GM18909 (cell line): ENCODE measurements around the gene PAX5.
"Not testable (repeated sequence)": the region's sequence is repeated elsewhere in the genome, so short reads cannot be mapped to it uniquely, and the experiment has no call there.

ENCODE experiments used
- ATAC-seq: cut with Tn5 transposase; IDR thresholded peaks from one replicate; pipeline ENCODE4 v1.9.1; 2021; ENCODE audit warnings: mild to moderate bottlenecking; ENCODE audit not compliant: unreplicated experiment, poor library complexity

The PAX5 gene

GRCh38 chr9:36893184-36893583 is 140.9 kb downstream of the PAX5 start:
- no peak for ATAC-seq

DNA sequence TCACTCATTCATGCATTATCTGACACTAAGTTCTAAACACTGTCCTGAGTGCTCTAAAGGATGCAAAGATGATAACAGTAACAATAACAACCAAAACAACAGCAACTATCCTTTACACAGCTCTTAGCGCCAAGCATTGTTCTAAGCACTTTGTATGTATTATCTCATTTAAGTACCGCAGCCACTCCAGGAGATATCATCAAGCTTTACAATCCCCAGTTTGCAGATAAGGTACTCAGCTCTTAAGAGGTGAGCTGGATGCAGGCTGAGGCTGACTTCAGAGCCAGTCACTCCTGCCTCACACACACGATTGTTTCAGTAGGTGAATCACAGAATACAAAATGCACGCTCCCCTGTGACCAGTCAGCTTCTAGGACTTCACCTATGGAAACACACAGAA is 141.8 kb downstream of the PAX5 start:
- ATAC-seq = no peak

- no peak for ATAC-seq
Measured at GRCh38 chr9:36891341-36891811, 142.7 kb downstream of the PAX5 start.

- no peak for ATAC-seq
Measured at GRCh38 chr9:36889844-36890243, 144.2 kb downstream of the PAX5 start.

DNA sequence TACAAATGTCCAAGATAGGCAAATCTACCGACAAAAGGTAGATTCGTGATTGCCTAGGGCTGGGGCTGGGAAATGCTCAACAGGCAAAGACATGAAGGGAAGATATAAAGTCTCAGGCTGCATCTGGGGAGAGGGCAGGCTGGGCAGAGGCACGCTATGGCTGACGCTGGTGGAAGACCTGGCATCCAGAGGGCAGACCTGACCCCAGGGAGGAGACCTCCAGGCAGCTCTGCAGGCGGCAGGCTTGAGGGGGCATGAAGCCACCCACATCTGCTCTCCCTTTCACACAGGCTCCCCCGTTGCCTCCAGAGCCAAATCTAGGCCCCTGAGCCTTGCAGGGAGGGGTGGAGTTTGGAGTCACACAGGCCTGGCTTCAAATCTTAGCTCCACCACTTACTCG is 145.5 kb downstream of the PAX5 start:
- no peak for ATAC-seq

GRCh38 chr9:36884721-36885120 is 149.3 kb downstream of the PAX5 start:
- no peak for ATAC-seq

- no peak for ATAC-seq
Measured at GRCh38 chr9:36882594-36882993, 151.5 kb downstream of the PAX5 start.

DNA sequence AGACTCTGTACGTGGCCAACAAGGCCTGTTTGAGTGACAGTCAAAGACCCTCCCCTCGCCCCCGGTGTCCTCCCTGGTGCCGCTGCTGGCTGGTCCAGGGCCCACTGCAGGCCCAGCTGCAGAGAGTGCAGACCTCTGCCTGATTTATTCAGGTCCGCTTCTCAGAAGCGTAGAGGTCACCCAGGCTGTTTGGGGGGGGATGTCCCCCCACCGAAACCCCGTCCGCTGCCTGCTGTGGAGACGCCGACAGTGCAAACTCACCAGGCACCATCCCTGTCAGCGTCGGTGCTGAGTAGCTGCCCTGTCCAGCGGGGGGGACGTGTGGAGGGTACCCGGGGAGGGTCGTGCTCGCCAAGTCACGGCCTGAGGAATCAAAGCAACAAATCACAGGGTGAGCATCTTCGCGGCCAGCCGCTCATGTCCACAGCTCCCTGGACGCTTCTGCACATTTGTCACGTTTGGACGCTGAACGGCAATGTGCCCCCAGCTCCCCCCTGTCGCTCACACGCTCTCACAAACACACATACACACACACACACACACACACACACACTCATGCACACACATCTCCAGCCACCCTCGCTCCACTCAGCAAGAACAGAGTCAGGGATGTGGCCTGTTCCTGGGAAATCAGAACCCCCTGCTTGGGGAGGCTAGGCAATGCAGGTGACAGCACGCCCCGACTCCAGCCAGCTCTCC is 152.2 kb downstream of the PAX5 start:
- ATAC-seq = no peak

DNA sequence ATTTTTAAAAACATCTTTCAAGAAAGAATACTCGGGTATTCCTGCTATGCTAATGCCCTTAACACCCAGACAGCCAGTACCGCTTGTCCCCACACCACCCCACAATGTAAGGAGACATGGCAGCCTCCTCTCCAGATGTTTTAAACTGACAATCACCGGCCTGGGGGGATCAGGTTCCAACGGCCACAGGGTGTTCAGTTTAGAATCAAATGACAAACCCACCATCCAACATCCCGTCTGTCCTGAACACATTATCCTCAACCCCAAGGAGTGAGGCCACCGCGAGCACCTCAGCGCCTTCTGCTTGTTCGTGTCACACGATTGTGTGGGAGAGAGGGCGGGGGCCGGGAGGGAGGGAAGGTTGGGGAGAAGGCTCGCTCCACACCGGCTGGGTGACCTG is 152.8 kb downstream of the PAX5 start:
- no peak for ATAC-seq

DNA sequence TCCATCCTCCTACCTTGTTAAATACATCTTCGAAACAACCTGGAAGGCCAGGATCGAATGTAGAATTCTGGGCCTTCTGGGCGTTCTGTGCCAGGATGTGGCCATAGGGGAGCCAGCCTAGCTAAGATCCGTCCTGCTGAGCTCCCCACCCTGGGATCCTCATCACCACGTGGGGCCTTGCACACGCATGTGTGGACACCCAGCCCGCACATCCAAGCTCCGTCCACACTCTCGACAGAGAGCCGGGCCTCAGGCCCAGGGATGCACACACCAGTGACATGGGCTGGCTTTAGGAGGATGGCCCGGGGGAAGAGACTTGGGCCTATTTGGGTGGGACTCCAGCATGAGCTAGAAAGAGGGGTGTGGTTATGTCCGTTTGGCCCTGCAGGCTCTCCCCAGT is 154.0 kb downstream of the PAX5 start:
- ATAC-seq = no peak

GRCh38 chr9:36878986-36879982 is 154.8 kb downstream of the PAX5 start:
- peak; percentile 71 for ATAC-seq

GRCh38 chr9:36877239-36877638 is 156.8 kb downstream of the PAX5 start:
- ATAC-seq = no peak

GRCh38 chr9:36876056-36876455 is 158.0 kb downstream of the PAX5 start:
- no peak for ATAC-seq

GRCh38 chr9:36874921-36875320 is 159.1 kb downstream of the PAX5 start:
- no peak for ATAC-seq

DNA sequence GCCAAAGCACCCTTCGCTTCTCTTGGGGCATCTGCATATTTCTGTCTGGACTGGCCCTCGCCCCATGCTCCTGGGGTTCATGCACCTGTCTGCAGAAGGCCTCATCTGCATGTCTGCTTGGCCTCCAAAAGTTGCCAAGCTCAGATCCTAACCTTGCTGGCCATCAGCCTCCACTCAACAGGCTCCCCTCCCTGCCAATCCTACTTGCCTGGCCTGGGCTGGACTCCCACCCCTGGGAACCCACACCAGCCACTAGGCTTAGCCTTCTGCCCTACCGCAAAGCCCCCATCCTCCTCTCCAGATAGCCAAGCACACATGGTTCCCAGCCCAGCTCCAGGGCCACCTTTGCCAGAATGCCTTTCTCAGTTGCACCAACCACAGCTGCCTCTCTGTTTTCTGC is 159.8 kb downstream of the PAX5 start:
- ATAC-seq = no peak

GRCh38 chr9:36873247-36873875 is 160.7 kb downstream of the PAX5 start:
- peak; percentile 52 for ATAC-seq

DNA sequence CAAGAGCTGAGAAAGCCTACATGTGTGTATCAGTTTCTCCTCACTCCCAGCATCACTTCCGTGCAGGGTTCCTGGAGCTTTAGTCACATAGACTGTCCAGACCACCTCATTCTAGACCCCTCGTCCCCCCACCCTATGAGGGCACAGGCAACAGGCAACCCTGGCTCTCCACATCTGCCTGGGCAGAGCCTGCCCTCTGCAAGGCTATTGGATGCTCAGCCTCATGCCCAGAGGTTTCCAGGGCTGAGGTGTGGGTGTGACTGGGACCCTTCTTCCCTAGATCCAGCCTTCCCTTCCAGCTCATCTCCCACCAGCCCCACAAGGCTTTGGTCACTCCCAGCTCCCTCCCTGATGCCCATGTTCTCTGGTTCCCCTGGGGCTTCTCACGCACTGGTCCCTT is 161.4 kb downstream of the PAX5 start:
- no peak for ATAC-seq

DNA sequence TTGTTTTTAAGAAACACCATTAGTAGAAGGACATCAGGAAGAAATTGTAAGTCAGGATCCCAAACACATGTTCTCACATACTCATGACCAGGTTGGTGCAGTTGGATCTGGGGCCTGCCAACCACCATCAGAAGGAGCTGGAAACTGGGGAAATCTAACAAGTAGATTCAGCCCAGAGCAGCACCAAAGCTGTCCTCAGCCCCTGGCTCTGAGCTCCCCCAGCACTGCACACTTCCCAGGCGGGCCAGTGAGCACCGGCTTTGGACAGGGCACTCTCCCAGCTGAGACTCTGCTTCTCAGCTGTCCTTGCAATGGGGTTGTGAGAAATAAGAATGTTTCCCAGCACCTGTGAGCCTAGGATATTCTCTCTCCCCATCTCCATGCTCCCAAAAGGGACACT is 162.5 kb downstream of the PAX5 start:
- no peak for ATAC-seq

- no peak for ATAC-seq
Measured at GRCh38 chr9:36870960-36871359, 163.1 kb downstream of the PAX5 start.

- ATAC-seq = not testable (repeated sequence)
Measured at GRCh38 chr9:36869605-36870004, 164.5 kb downstream of the PAX5 start.
